ENCODE results near the gene ST3GAL3.

The ST3GAL3 gene

DNA sequence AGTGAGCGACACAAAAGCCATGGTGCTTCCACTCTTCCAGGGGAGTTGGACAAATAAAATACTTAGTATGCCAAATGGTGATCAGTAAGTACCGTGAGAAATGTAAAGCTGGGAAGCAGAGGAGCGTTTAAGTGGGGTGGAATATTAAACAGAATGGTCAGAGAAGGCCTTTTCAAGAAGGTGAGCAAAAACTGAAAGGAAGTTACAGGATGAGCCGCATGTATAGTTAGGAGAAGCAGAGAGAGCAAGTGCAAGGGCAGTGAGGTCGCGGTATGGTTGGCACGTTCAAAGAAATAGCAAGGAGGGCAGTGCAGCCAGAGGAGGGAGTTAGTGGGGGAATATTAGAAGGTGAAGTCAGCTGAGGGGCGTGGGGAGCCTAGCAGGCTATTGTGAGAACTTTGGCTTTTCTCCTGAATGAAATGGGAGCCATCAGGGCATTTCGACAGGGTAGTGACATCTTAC lies 266.7 kb downstream of the ST3GAL3 start:
- DNase-seq = peak; percentile 66

DNA sequence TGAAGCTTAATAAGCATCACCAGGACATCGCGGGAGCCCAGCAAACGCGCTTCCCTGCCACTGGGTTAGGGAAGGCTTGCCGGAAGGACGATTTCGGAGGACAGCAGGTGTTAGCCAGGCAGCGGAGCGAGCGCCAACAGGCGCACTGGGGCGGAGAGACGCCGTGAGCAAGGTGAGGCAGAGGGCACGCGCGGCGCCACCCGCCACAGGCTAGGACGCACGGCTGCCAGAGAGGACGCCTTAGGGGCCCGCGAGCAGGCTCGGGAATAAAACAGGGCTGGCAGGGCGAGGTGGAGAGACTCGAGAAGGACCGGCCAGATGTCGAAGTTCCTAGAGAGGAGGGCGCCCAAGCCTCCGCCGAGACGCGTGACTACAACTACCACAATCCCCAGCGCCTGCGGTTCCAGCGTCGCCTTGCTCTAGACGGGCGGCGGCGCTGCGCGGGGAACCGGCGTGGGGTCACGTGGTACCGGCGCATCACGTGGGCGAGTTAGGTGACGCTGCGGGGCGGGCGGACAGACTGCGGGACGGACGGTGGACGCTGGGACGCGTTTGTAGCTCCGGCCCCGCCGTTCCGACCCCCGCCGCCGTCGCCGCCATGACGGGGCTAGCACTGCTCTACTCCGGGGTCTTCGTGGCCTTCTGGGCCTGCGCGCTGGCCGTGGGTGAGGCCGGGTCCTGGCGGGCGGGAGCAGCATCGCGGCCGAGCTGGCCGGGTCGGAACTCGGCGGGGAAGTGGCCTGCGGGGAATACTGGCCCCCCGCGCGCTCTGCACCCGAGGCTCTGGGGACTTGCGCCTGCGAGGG lies 267.3 kb downstream of the ST3GAL3 start, which contains the start of gene ATP6V0B:
Gene ATP6V0B, plus strand, starts transcription at position 518 of the 806 bp plus-strand sequence. Its CDS starts 81 bp downstream, at position 599.
- DNase-seq = peak; percentile 93

DNA sequence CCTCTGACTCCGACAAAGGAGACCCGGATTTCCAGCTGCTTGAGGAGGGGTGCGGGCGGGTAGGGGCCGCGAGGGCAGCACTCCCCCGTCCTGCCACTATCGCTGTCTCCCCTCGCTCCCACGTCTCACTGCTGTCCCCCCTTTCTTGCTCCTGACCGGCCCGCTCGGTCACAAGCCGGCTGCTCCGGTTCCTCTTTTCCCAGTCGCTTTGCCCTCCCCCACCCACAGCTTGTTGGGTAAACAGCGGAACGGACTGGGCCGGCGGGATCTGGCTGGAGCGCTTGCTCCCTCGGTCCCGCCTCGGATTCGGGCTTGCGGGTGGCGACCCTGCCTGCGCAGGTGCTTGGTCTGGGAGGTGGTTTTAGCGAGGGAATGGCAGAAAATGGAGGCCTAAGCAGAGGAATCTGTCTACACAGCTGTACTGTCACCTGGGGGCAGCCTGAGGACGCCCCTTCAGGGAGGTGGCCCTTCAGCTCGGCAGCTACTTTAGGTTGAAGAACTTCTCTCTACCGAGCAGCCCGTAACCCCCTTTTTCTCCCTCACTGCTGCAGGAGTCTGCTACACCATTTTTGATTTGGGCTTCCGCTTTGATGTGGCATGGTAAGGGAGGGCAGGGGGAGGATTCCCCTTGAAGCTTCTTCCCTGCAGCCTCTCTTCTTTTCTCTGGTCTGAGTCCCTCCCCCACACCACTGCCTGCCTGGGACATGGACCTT lies 268.1 kb downstream of the ST3GAL3 start:
- DNase-seq = no peak

DNA sequence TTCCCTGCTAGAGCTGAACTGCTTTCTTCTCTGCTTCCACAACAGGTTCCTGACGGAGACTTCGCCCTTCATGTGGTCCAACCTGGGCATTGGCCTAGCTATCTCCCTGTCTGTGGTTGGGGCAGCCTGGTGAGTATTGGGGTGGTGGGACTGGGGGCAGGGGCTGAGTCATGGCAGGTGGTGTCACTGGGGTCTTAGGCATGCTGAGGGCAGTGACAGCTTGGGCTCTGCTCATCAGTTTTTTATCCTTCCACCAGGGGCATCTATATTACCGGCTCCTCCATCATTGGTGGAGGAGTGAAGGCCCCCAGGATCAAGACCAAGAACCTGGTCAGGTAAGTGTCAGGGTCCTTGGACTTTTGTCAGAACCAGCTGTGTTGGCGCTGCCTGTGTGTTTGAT lies 268.7 kb downstream of the ST3GAL3 start:
- no peak for DNase-seq

DNA sequence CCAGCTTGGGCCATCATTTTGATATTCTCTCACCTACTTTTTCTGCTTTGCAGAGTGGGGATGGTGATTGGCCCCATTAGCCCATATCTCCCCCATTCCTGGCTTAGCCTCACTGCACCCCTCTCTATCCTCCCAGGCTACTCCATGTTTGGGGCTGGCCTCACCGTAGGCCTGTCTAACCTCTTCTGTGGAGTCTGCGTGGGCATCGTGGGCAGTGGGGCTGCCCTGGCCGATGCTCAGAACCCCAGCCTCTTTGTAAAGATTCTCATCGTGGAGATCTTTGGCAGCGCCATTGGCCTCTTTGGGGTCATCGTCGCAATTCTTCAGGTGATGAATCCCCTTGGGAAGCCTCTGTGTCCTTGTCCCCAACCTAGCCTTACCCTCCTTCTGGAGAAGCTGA lies 269.6 kb downstream of the ST3GAL3 start:
- DNase-seq = no peak

DNA sequence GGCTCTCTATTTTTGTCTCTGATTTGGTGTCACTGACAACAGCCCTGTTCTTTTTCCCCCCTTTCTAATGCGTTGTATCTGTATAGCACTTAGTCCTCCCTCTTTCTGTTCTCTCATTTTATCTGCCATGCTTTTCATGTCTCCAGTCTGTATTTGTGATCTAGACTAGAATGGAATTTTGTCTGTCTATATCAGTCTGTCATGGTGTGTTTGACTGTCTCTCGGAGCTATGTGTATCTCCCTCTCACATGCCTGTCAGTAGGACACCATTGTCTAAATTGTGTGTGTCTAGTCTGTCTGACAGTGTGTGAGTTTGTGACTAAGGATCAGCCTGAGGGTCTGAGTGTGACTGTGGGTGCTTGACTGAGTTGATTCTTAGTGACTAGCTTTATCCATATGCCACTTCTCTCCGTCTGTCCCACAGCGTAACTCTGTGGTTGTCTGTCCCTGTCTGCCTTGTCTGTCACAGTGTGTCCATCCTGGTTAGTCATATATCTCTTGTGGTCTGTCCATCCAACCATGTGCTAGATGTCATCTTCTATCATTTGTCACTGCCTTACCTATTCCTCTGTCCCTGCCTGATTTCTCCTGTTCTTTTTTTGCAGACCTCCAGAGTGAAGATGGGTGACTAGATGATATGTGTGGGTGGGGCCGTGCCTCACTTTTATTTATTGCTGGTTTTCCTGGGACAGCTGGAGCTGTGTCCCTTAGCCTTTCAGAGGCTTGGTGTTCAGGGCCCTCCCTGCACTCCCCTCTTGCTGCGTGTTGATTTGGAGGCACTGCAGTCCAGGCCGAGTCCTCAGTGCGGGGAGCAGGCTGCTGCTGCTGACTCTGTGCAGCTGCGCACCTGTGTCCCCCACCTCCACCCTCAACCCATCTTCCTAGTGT lies 270.3 kb downstream of the ST3GAL3 start:
- DNase-seq = no peak

DNA sequence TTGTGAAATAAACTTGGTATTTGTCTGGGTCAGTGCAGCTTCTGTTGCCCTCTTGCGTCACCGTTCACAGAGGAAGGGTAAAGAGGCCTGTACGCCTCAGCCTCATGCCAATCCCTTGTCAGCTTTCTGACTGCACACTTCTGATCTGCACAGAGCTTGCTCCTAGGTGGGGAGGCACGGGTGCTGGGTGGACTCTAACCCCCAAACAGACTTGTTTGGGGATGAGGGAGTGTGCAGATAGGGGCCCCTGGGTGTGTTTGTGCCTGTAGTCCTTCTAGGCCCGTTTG lies 270.9 kb downstream of the ST3GAL3 start:
- no peak for DNase-seq

DNA sequence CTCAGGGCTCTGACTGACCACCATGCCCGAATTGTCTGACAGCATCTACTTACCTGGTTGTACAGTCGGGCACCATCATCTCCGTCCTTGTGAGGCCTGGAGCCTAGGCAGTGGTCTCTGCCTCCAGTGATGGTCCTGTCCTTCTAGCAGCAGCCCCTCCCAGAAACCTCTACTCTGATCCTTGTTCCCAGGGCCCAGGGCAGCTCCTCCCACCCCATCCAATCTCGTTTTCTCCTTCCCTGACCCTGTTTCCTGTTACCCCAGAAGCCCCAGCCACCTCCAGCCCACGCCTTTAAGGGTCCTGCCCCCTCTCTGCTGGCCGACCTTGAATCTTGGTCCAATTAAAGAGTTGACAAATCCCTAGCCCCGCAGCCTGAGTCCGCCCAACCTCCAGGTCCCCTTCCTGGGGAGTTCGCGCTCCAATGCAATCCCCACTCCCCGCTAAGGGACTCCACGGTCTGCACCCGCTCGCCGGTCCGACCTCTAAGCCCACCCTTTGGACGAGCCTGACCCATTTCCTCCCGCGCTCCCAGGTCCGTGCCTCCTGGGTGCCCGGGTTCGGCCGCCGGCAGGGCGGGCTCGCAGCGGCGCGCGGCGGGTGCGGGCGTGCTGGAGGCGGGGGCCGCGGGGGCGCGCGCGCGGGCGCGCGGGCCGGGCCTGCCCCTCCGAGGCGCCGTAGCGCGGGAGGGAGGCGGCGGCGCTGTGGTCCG lies 271.4 kb downstream of the ST3GAL3 start, which contains the start of gene B4GALT2:
Gene B4GALT2, plus strand, starts transcription at position 660 of the 710 bp plus-strand sequence. CDS start 1,951 bp downstream, outside the sequence.
- DNase-seq = peak; percentile 25

DNA sequence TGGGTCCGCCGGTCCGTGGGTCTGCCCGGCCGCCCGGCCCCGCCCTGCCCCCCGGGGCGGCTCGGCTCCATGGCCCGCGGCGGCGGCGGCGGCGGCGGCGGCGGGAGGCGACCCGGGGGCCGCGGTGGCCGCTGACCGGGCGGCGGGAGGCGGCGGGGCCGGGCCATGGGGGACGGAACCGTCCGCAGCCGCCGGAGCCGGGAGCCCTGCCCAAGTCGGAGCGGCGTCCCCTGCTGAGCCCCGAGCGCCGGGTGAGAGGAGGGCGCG lies 271.9 kb downstream of the ST3GAL3 start:
- DNase-seq = no peak

DNA sequence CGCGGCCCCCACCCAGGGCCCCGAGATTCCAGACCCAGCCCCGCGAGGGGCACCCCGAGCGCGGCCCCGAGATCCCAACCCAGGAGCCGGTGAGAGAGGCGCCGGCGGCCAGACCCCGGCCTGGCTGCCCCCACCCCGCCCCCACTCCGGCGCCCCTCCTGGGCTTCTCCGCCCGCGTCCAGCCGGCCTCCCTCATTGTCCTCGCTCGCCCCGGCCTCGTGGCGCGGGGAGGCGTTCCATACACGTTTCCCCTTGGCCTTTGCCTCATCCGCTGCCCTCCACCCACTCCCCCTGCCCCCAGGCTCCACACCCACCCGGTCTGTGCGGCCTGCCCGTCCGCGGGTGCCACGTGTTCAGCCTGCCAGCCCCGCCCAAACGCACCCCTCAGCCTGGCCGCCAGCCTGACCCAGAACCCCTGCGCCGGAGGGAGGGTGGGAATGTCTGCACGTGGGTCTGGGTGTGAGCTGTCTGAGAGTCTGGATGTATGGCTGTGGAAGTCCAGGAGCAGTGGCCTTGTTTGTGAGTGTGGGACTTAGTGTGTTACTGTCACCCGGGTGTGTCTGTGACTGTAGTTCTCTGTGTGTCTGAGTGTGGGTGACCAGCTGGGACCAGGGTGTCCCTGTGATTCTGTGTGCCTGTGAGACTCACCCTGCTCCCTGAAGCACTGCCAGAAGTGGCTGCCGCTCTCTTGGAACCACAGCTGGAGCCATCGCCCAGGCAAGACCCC lies 272.4 kb downstream of the ST3GAL3 start:
- DNase-seq = peak; percentile 31

DNA sequence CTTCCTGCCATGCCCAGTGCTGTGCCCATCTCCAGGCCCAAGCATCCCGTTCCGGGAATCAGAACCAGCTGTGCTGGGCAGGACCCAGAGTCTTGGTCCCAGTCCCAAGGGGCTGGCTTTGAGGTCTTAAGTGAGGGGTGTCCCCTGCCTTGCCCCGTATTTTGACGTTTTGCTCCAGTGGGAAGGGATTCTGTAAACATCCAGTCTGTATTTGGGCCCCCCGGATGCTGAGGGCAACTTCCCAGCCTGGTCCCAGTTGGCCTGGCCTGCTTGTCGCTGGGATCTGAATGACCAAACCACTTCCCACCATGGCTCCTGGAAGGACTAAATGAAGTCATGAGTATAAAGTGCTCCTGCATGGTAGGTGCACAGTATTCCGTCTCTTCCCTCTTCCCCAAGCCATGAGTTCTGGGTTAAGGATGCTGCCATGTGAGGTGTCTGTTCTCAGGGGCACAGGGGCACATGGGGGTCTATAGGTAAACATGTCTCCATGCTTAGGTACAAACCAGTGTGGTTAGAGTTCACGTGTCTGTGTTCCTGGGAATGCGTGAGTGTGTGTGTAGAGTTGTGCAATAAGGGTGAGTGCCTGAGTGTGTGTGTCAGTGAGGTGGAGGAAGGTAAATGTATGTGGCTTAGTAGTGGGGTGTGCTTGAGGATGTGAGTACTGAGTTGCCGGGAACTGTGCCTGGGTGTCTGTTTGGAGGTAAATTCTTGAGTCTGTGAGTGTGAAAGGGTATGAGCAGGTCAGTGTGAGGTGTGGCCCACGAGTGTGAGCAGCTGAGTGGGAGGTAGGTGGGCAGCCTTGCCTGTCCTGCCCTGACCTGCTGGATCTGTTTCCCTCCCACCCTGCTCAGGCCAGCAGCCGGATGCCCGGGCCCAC lies 273.2 kb downstream of the ST3GAL3 start:
- DNase-seq = no peak

All from NCI-H1092 (cell line).